EH (cell line): ENCODE results near the gene HDC.

ENCODE experiments used
- DNase-seq: peaks from one replicate; pipeline ENCODE4 v3.0.0-alpha.2; 2015; ENCODE audit warnings: low read depth

The HDC gene

GRCh38 chr15:50256188-50257041 is 9.1 kb downstream of the HDC start:
- peak; percentile 81 for DNase-seq

- DNase-seq = no peak
Measured at GRCh38 chr15:50252556-50252955, 13.0 kb downstream of the HDC start.

GRCh38 chr15:50251638-50252182 is 13.8 kb downstream of the HDC start:
- peak; percentile 16 for DNase-seq

- DNase-seq = no peak
Measured at GRCh38 chr15:50250760-50251394, 14.6 kb downstream of the HDC start.

GRCh38 chr15:50249704-50250103 is 15.8 kb downstream of the HDC start:
- no peak for DNase-seq

- DNase-seq = peak; percentile 33
Measured at GRCh38 chr15:50248994-50249582, 16.4 kb downstream of the HDC start.

GRCh38 chr15:50247819-50248655 is 17.5 kb downstream of the HDC start:
- peak; percentile 36 for DNase-seq

GRCh38 chr15:50246631-50247030 is 18.9 kb downstream of the HDC start:
- DNase-seq = no peak

- DNase-seq = no peak
Measured at GRCh38 chr15:50244959-50245624, 20.4 kb downstream of the HDC start.

- DNase-seq = no peak
Measured at GRCh38 chr15:50244153-50244552, 21.4 kb downstream of the HDC start.

- peak; percentile 69 for DNase-seq
Measured at GRCh38 chr15:50241684-50242450, 23.7 kb downstream of the HDC start.

- DNase-seq = no peak
Measured at GRCh38 chr15:50238255-50238654, 27.3 kb downstream of the HDC start.

GRCh38 chr15:50236433-50236832 is 29.1 kb downstream of the HDC start:
- no peak for DNase-seq

GRCh38 chr15:50235794-50236193 is 29.7 kb downstream of the HDC start:
- DNase-seq = peak; percentile 36

GRCh38 chr15:50234764-50235163 is 30.8 kb downstream of the HDC start:
- no peak for DNase-seq

GRCh38 chr15:50233192-50233736 is 32.3 kb downstream of the HDC start:
- no peak for DNase-seq

GRCh38 chr15:50232791-50233190 is 32.7 kb downstream of the HDC start:
- no peak for DNase-seq

GRCh38 chr15:50231761-50232160 is 33.8 kb downstream of the HDC start:
- no peak for DNase-seq

GRCh38 chr15:50229336-50229735 is 36.2 kb downstream of the HDC start:
- no peak for DNase-seq

- DNase-seq = no peak
Measured at GRCh38 chr15:50228866-50229265, 36.7 kb downstream of the HDC start.
